Measurements from ENCODE around the gene CENPO.

- TF ChIP-seq TAF1 (IDR thresholded peaks at IDR 0.05; ENCODE audit: borderline replicate concordance, insufficient read depth, low read length) (no peak), POLR2AphosphoS5 (IDR thresholded peaks at IDR 0.05; ENCODE audit: low read depth, low read length) (no peak), SIN3A (IDR thresholded peaks at IDR 0.05; ENCODE audit: borderline replicate concordance, insufficient read depth, low read length) (no peak), REST (IDR thresholded peaks at IDR 0.05; ENCODE audit: insufficient read depth in 1 of 2, low read depth in 2 of 2, low read length in 2 of 2) (no peak), FOXP2 (optimal IDR thresholded peaks at IDR 0.05; ENCODE audit: borderline replicate concordance, extremely low read depth, extremely low read length, insufficient read depth) (no peak)
Measured at GRCh38 chr2:24855022-24855622, 61.9 kb downstream of the CENPO start.
